Colonic mucosa (tissue), 4 donors: Measurements from ENCODE around the gene SRPK2. TPM values are rescaled to one million over a fixed set of nuclear protein-coding genes. Genes with fewer than 3 reads are reported as not detected.

Experiments used
- DNase-seq: peaks from one replicate; pipeline ENCODE4 v3.0.0-alpha.2; 2020
- H3K27ac ChIP-seq: fragments of 200-600 bp; one replicate; pipeline ENCODE4 v1.8.0; 2021
- H3K27me3 ChIP-seq: fragments of 200-600 bp; one replicate; pipeline ENCODE4 v1.8.0; 2021
- H3K36me3 ChIP-seq: fragments of 200-600 bp; one replicate; pipeline ENCODE4 v1.8.0; 2021
- H3K4me1 ChIP-seq: fragments of 200-600 bp; one replicate; pipeline ENCODE4 v1.8.0; 2021; ENCODE audit warnings: mild to moderate bottlenecking
- H3K4me3 ChIP-seq: fragments of 200-600 bp; one replicate; pipeline ENCODE4 v1.8.0; 2021
- H3K9ac ChIP-seq, 2 donors: one replicate each; pipeline ENCODE4 v1.7.0; 2013; ENCODE audit warnings: control low read depth in 2 of 2, low read depth in 2 of 2, low read length in 2 of 2
- H3K9me3 ChIP-seq: fragments of 200-600 bp; one replicate; pipeline ENCODE4 v1.8.0; 2021
- CTCF ChIP-seq: fragments of 200-600 bp; IDR thresholded peaks from one replicate; pipeline ENCODE4 v1.8.0; 2022; ENCODE audit warnings: antibody characterized with exemption, mild to moderate bottlenecking
- intact Hi-C: fragments of 100-400 bp; cut with DNase I; formaldehyde crosslinking; loops from one replicate; pipeline ENCODE4 v1.14.1; 2022
- total RNA-seq, 2 donors: library from RNA; stranded (reverse); fragmentation: NEBNext Ultra II Directional in 1 of 2; extraction: Animal tissue kit (Norgen Biotek cat#: 25700) in 1 of 2; gene quantifications; one replicate each; pipeline ENCODE4 v1.2.1, GENCODE V29; 2021
- donor health status: healthy.
- donor health status: DM: no; HTN: no; CAD: no.
- donor health status: DM: no; HTN: no; CAD: no.

Gene SRPK2
- total RNA-seq, 2 donors from 2014 or later, result 25.0 to 30.1 TPM

GRCh38 chr7:105286441-105286840 is 102.3 kb downstream of the SRPK2 start:
- Histone ChIP-seq H3K4me1 (no peaks in the 10 kb centered on the region), H3K4me3 (no peak overlapping the region), H3K9ac (no peak overlapping the region), H3K27me3 (no peaks in the 10 kb centered on the region), H3K36me3 (no peaks in the 10 kb centered on the region), H3K9me3 (no peaks in the 10 kb centered on the region), H3K27ac (no peak overlapping the region)
- no peak for TF ChIP-seq CTCF
- DNase-seq, result no peak
- intact Hi-C loops, result no loop called here

DNA sequence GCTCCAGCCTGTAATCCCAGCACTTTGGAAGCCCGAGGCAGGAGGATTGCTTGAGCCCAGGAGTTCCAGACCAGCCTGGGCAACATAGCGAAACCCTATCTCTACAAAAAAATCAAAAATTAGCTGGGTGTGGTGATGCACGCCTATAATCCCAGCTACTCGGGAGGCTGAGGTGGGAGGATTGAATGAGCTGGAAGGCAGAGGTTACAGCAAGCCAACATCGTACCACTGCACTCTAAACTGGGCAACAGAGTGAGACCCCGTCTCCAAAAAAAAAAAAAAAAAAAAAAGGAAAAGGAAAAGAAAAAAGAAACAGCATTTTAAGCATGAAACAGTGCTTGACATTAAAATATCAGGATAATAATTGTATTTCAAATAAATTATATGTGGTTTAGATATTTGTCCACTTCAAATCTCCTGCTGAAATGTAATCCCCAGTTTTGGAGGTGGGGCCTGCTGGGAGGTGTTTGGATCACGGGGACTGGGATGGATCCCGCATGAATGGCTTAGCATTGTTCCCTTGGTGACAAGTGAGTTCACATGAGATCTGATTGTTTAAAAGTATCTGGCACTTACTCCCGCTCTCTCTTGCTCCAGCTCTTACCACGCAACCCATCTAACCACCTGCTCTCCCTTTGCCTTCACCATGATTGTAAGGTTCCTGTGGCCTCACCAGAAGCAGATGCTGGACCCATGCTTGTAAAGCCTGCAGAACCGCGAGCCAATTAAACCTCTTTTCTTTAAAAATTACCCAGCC is 103.4 kb downstream of the SRPK2 start:
- Histone ChIP-seq H3K27ac (no peak overlapping the region), H3K4me3 (no peak overlapping the region), H3K9ac (no peak overlapping the region), H3K9me3 (no peaks in the 10 kb centered on the region), H3K4me1 (no peaks in the 10 kb centered on the region), H3K36me3 (no peaks in the 10 kb centered on the region), H3K27me3 (no peaks in the 10 kb centered on the region)
- TF ChIP-seq CTCF, result no peak
- intact Hi-C loops, result no loop called here
- DNase-seq, result no peak

- intact Hi-C loops, result no loop called here
- no peak for TF ChIP-seq CTCF
Measured at GRCh38 chr7:105284014-105284413, 104.7 kb downstream of the SRPK2 start.

GRCh38 chr7:105281966-105282365 is 106.8 kb downstream of the SRPK2 start:
- no peaks in the 10 kb centered on the region for H3K9me3 ChIP-seq
- DNase-seq, result no peak
- H3K27me3 ChIP-seq, result no peaks in the 10 kb centered on the region
- H3K9ac ChIP-seq, result no peak overlapping the region
- TF ChIP-seq CTCF, result no peak
- H3K4me3 ChIP-seq, result no peak overlapping the region
- no peaks in the 10 kb centered on the region for H3K36me3 ChIP-seq
- H3K4me1 ChIP-seq, result no peaks in the 10 kb centered on the region
- intact Hi-C loops, result no loop called here
- H3K27ac ChIP-seq, result no peak overlapping the region

More at GRCh38 chr7:105284014-105284413, 104.7 kb downstream of the SRPK2 start:
- Histone ChIP-seq H3K27me3 (no peaks in the 10 kb centered on the region), H3K4me3 (no peak overlapping the region), H3K27ac (no peak overlapping the region), H3K9ac (no peak overlapping the region), H3K9me3 (no peaks in the 10 kb centered on the region), H3K4me1 (no peaks in the 10 kb centered on the region), H3K36me3 (no peaks in the 10 kb centered on the region)
- DNase-seq, result no peak

GRCh38 chr7:105279688-105280007 is 109.1 kb downstream of the SRPK2 start:
- Histone ChIP-seq H3K4me3 (no peak overlapping the region), H3K4me1 (no peaks in the 10 kb centered on the region), H3K9ac (no peak overlapping the region), H3K27ac (no peak overlapping the region), H3K9me3 (no peaks in the 10 kb centered on the region), H3K27me3 (no peaks in the 10 kb centered on the region), H3K36me3 (no peaks in the 10 kb centered on the region)
- intact Hi-C loops, result no loop called here
- no peak for TF ChIP-seq CTCF
- DNase-seq, result no peak
